Lung (tissue), 12 donors: ENCODE data around the gene LEMD2. TPM values are rescaled to one million over a fixed set of nuclear protein-coding genes. Genes with fewer than 3 reads are reported as not detected.

ENCODE experiments used
- ATAC-seq: fragments of 200-7000 bp; cut with Tn5 transposase; one replicate; pipeline ENCODE4 v1.9.1; 2020; ENCODE audit warnings: moderate number of reproducible peaks; ENCODE audit not compliant: insufficient read depth, low FRiP score
- DNase-seq, 3 donors: peaks; one replicate each; pipeline ENCODE4 v3.0.0-alpha.2; 2013 to 2017
- H3K27ac ChIP-seq, 2 donors: one replicate each; pipeline ENCODE4 v1.5.1; 2013; ENCODE audit warnings: mild to moderate bottlenecking in 2 of 2, moderate library complexity in 2 of 2, control low read depth in 1 of 2, inconsistent platforms in 1 of 2, low read depth in 1 of 2, low read length in 1 of 2
- H3K27me3 ChIP-seq, 3 donors: one replicate each; pipeline ENCODE4 v1.5.1; 2013; ENCODE audit warnings: low read length in 2 of 3; ENCODE audit not compliant: control insufficient read depth in 3 of 3, insufficient read depth in 3 of 3
- H3K36me3 ChIP-seq, 4 donors: one replicate each; pipeline ENCODE4 v1.5.1; 2013; ENCODE audit warnings: low read length in 4 of 4, mild to moderate bottlenecking in 1 of 4, moderate library complexity in 1 of 4; ENCODE audit not compliant: control insufficient read depth in 4 of 4, insufficient read depth in 4 of 4
- H3K4me1 ChIP-seq, 5 donors: one replicate each; pipeline ENCODE4 v1.5.1; 2013; ENCODE audit warnings: low read length in 5 of 5, mild to moderate bottlenecking in 2 of 5, moderate library complexity in 1 of 5; ENCODE audit not compliant: control insufficient read depth in 5 of 5, insufficient read depth in 5 of 5
- H3K4me3 ChIP-seq: one replicate; pipeline ENCODE4 v1.5.1; 2013; ENCODE audit warnings: mild to moderate bottlenecking, control low read depth, moderate library complexity
- H3K9ac ChIP-seq, 2 donors: one replicate each; pipeline ENCODE4 v1.5.1; 2013; ENCODE audit warnings: low read length in 2 of 2, control low read depth in 1 of 2; ENCODE audit not compliant: insufficient read depth in 1 of 2
- H3K9me3 ChIP-seq, 4 donors: one replicate each; pipeline ENCODE4 v1.5.1; 2013; ENCODE audit warnings: low read length in 3 of 4, mild to moderate bottlenecking in 1 of 4, moderate library complexity in 1 of 4; ENCODE audit not compliant: control insufficient read depth in 4 of 4, insufficient read depth in 3 of 4
- WGBS, 2 donors: extraction: QIAGEN DNeasy Blood & Tissue Kit; methylation state at CpG; one replicate each; pipeline ENCODE4 v1.1.7; 2013; 5-methylcytosine and 5-hydroxymethylcytosine counted together
- polyA plus RNA-seq, 2 donors: library from polyadenylated mRNA; stranded (reverse); fragments of 200-250 nt; gene quantifications; one replicate each; pipeline ENCODE4 v1.2.1, GENCODE V29; 2013
- total RNA-seq, 2 donors: library from RNA; depleted of rRNA in 1 of 2; stranded (reverse); fragments of >200 nt in 1 of 2; gene quantifications; one replicate each; pipeline ENCODE4 v1.2.1, GENCODE V29; 2014 to 2021
- TF ChIP-seq, protein P1 (sequence below): IDR thresholded peaks from 2 replicates; pipeline ENCODE4 v1.5.1; 2012; ENCODE audit warnings: mild to moderate bottlenecking; ENCODE audit errors: control extremely low read depth, extremely low read depth
- donor health status: control.
- donor health status: control.
- donor health status: Bipolar disorder and iron deficiency.
- donor health status: healthy.
- donor health status: DM: yes; HTN: yes; CAD: no.

Gene LEMD2
- total and polyA plus RNA-seq, 4 donors: 52.1 to 63.6 (median 54.5) TPM

DNA sequence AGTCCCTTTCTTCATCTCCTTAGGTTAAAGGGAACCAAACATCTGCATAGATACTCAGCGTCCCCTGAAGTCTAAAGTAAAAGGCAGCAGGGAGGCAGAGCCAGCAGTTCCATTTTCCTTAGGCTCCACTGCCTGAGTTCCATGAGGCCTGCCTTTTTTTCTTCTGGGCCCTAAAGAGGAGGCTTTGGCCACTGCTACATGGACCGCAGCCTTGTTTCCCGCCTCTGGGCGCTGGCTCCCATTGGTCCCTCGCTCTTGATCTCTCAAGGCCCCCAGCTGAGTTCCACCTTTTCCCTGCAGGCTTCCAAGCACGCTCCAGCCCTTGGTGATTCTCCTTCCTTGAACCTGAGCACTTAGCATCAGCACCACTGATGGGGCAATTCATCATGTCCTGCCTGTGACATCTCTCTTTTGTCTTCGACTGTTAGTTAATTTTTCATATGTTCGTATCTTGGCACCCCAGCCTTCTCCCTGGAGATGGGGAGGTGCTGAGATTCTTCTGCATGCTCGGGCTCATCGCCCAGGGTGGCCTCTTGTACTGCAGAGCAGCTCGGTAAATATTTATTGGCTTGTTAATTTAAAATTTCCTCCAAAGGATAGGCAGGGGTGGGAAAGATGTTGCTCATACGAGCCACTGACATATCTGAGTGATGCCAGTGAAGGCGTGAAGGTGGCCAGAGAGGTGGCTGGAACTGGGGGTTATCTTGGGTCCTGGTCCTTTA is 11.5 kb upstream of the LEMD2 start:
- TF ChIP-seq, protein P1, sequence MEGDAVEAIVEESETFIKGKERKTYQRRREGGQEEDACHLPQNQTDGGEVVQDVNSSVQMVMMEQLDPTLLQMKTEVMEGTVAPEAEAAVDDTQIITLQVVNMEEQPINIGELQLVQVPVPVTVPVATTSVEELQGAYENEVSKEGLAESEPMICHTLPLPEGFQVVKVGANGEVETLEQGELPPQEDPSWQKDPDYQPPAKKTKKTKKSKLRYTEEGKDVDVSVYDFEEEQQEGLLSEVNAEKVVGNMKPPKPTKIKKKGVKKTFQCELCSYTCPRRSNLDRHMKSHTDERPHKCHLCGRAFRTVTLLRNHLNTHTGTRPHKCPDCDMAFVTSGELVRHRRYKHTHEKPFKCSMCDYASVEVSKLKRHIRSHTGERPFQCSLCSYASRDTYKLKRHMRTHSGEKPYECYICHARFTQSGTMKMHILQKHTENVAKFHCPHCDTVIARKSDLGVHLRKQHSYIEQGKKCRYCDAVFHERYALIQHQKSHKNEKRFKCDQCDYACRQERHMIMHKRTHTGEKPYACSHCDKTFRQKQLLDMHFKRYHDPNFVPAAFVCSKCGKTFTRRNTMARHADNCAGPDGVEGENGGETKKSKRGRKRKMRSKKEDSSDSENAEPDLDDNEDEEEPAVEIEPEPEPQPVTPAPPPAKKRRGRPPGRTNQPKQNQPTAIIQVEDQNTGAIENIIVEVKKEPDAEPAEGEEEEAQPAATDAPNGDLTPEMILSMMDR: no peak
- WGBS, 2 donors: 81 to 88% methylated on average over 13 of the region's 13 CpGs
- no peaks in the 10 kb centered on the region for H3K4me1 ChIP-seq
- ATAC-seq (no peak), DNase-seq (no peak)
- H3K36me3 ChIP-seq: no peaks in the 10 kb centered on the region
- no peaks in the 10 kb centered on the region for H3K27me3 ChIP-seq
- no peak overlapping the region for H3K27ac ChIP-seq
- H3K9ac ChIP-seq: no peak overlapping the region
- H3K4me3 ChIP-seq: no peak overlapping the region
- peaks cover 0 to 4% (median 0%) of the 10 kb centered on the region in 4 donors for H3K9me3 ChIP-seq

DNA sequence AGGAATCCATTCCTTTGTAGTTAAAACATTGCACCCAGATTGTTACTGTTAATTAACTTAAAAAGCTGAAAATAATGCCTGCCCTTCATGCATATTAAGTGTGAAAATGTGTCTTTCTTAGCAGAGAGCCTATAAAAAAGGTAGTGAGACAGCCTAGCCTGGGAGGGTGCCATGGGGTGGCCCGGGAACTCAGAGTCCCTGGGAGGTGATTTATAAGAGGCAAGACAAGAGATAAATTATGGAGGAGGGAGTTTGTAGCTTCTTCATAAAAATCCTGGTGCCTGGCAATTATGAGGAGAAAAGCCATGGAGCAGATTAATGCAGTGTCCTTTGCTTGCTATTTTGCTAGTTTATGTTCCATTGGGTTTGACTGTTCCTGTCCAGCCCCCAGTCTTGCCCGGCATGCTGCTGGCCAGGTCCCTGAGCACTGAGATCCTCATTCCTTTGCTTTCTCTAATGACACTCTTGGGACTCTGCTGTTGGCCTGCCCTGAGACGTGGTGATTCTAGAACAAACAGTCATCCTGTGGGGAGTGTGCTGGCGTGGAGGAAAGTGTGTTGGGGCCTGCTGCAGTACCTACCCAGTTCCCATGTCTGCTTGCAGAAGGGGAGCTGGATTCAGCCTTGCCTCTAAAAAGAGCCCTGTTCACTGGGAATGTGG is 10.7 kb upstream of the LEMD2 start:
- Histone ChIP-seq H3K9me3 (peaks cover 0 to 4% (median 0%) of the 10 kb centered on the region in 4 donors), H3K27me3 (no peaks in the 10 kb centered on the region), H3K4me3 (no peak overlapping the region), H3K27ac (no peak overlapping the region), H3K9ac (no peak overlapping the region), H3K4me1 (peaks cover 0 to 4% (median 0%) of the 10 kb centered on the region in 5 donors), H3K36me3 (no peaks in the 10 kb centered on the region)
- 51 to 60% methylated on average over 4 of the region's 4 CpGs for WGBS, 2 donors
- TF ChIP-seq, protein P1: no peak
- no peak for ATAC-seq
- no peak for DNase-seq

DNA sequence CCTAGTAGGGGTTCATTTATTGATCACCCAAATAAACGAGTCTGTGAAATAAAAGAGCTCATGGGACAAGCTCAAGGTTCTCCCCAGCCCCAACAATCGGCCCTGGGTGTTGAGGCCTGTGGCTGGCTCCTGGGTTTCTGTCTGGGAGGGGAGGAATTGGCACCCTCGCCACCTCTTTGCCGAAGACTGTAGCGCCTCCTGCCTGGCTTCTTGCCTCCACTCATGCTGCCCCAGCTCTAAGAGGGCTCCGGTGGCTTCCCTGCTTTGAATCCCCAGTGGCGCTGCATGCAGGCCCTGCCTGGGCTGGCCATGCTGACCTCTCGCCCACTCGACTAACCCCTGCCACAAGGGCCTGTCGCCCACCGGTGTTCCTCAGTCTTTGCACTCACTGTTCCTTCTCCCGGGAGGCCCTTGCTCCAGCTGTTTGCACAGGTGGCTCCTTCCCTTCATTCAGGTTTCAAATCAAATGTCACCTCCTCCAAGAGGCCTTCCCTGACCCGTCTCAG is 9.5 kb upstream of the LEMD2 start:
- Histone ChIP-seq H3K27me3 (no peaks in the 10 kb centered on the region), H3K9me3 (peaks cover 0 to 4% (median 0%) of the 10 kb centered on the region in 4 donors), H3K27ac (no peak overlapping the region), H3K4me1 (peaks cover 0 to 9% (median 0%) of the 10 kb centered on the region in 5 donors), H3K4me3 (no peak overlapping the region), H3K36me3 (no peaks in the 10 kb centered on the region), H3K9ac (no peak overlapping the region)
- no peak for ATAC-seq
- WGBS, 2 donors: 79 to 82% methylated on average over 13 of the region's 13 CpGs
- DNase-seq: no peak
- TF ChIP-seq, protein P1: no peak
